CD4-positive, alpha-beta T cell (primary cell): ENCODE measurements around the gene FBN1. TPM values are rescaled to one million over a fixed set of nuclear protein-coding genes. Genes with fewer than 3 reads are reported as not detected.

Source experiments
- ATAC-seq: fragments of 200-7000 bp; cut with Tn5 transposase; one replicate; pipeline ENCODE4 v1.10.0; 2022; ENCODE audit warnings: mild to moderate bottlenecking; ENCODE audit not compliant: poor library complexity
- CTCF ChIA-PET: fragments of 350-600 bp; sonication (Branson Sonifier 250); formaldehyde crosslinking; loops from one replicate; lab custom pipeline; 2021; ENCODE audit warnings: antibody characterized with exemption, inconsistent platforms; lab: Charles Lee
- POLR2A ChIA-PET: fragments of 350-600 bp; sonication (Branson Sonifier 250); formaldehyde crosslinking; loops from one replicate; lab custom pipeline; 2021; ENCODE audit warnings: antibody characterized with exemption, inconsistent platforms; lab: Charles Lee
- DNase-seq, 14 experiments: peaks; one replicate each; pipeline ENCODE4 v3.0.0-alpha.2; 2013 to 2020; ENCODE audit warnings: mixed read lengths in 2 of 14
- H3K27ac ChIP-seq, 2 donors: one replicate each; pipeline versions ENCODE4 v1.5.1 to v1.7.0; 2013; ENCODE audit warnings: low read length in 2 of 2, low read depth in 1 of 2, mild to moderate bottlenecking in 1 of 2
- H3K27me3 ChIP-seq, 2 experiments: 1 replicate in 1 of 2; 2 replicates in 1 of 2; pipeline versions ENCODE4 v1.6.1 to v1.7.0; 2013; ENCODE audit warnings: low read length in 2 of 2, control low read depth in 1 of 2, mild to moderate bottlenecking in 1 of 2, moderate library complexity in 1 of 2; ENCODE audit not compliant: insufficient read depth in 2 of 2, control insufficient read depth in 1 of 2
- H3K36me3 ChIP-seq: one replicate; pipeline ENCODE4 v1.6.1; 2013; ENCODE audit warnings: low read length, control low read depth; ENCODE audit not compliant: insufficient read depth
- H3K4me1 ChIP-seq: one replicate; pipeline ENCODE4 v1.6.1; 2013; ENCODE audit warnings: low read length, control low read depth; ENCODE audit not compliant: insufficient read depth
- H3K4me3 ChIP-seq: one replicate; pipeline ENCODE4 v1.5.1; 2013; ENCODE audit warnings: mild to moderate bottlenecking, low read length, moderate library complexity
- H3K9me3 ChIP-seq, 2 experiments: 1 replicate in 1 of 2; 2 replicates in 1 of 2; pipeline versions ENCODE4 v1.6.1 to v1.7.0; 2013; ENCODE audit warnings: low read length in 2 of 2, mild to moderate bottlenecking in 2 of 2, control low read depth in 1 of 2, moderate library complexity in 1 of 2; ENCODE audit not compliant: control insufficient read depth in 1 of 2, insufficient read depth in 1 of 2
- H3K27ac Mint-ChIP-seq: one replicate; pipeline ENCODE4 v1.8.0; 2020; ENCODE audit warnings: mixed read lengths
- H3K27me3 Mint-ChIP-seq: one replicate; pipeline ENCODE4 v1.8.0; 2021; ENCODE audit warnings: mixed read lengths
- H3K36me3 Mint-ChIP-seq: one replicate; pipeline ENCODE4 v1.8.0; 2021; ENCODE audit warnings: low read depth, mixed read lengths
- H3K4me1 Mint-ChIP-seq: one replicate; pipeline ENCODE4 v1.8.0; 2021; ENCODE audit warnings: low read depth, mixed read lengths
- H3K4me3 Mint-ChIP-seq: one replicate; pipeline ENCODE4 v1.8.0; 2020; ENCODE audit warnings: mild to moderate bottlenecking, mixed read lengths
- H3K9me3 Mint-ChIP-seq: one replicate; pipeline ENCODE4 v1.8.0; 2020; ENCODE audit warnings: mixed read lengths
- intact Hi-C, 2 experiments: fragments of 100-400 bp; cut with DNase I in 1 of 2; cut with micrococcal nuclease in 1 of 2; formaldehyde crosslinking; loops; one replicate each; pipeline versions ENCODE4 v1.15.1 to v1.9.0; 2023 to 2025; cut with DNase I, micrococcal nuclease
- total RNA-seq, 174 experiments: library from RNA in 2 of 174; stranded (reverse) in 2 of 174; gene quantifications; one replicate each; pipeline ENCODE4 v1.2.3 and lab custom pipeline; 2021 to 2026
- TF ChIP-seq, protein P1 (sequence below): fragments of 200-600 bp; IDR thresholded peaks from one replicate; pipeline ENCODE4 v1.8.0; 2022; ENCODE audit warnings: antibody characterized with exemption, mild to moderate bottlenecking

FBN1 gene
- total RNA-seq, 2 experiments from 2014 or later = 0.11 to 0.25 TPM

DNA sequence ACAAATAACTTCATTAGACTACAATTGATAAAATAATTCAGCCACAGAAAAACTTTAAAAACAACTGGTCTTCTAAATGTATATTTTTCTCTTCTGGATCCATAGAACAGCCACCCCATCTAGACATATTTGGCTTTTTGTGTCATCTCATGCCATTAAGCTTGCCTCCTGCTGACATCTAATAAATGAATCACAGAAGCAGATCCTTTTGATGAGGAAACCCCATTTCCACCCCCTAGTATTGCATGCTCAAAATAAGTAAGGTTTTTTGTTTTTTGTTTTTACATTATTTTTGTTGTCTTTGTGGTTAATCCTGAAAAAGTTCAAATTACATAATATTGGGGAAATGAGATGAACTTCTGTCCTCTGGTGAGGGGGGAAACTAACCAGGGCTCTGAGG lies 219.5 kb downstream of the FBN1 start:
- CTCF ChIA-PET = no interaction called here
- Histone ChIP-seq H3K27me3 (no peaks in the 10 kb centered on the region), H3K9me3 (no peaks in the 10 kb centered on the region), H3K4me1 (no peaks in the 10 kb centered on the region), H3K4me3 (no peak overlapping the region), H3K36me3 (no peaks in the 10 kb centered on the region), H3K27ac (no peak overlapping the region)
- Mint-ChIP-seq H3K27me3 (no peaks in the 10 kb centered on the region), H3K9me3 (no peaks in the 10 kb centered on the region), H3K4me3 (no peak overlapping the region), H3K36me3 (no peaks in the 10 kb centered on the region), H3K27ac (no peak overlapping the region), H3K4me1 (no peaks in the 10 kb centered on the region)
- intact Hi-C loops = no loop called here
- POLR2A ChIA-PET = no interaction called here
- TF ChIP-seq, protein P1, sequence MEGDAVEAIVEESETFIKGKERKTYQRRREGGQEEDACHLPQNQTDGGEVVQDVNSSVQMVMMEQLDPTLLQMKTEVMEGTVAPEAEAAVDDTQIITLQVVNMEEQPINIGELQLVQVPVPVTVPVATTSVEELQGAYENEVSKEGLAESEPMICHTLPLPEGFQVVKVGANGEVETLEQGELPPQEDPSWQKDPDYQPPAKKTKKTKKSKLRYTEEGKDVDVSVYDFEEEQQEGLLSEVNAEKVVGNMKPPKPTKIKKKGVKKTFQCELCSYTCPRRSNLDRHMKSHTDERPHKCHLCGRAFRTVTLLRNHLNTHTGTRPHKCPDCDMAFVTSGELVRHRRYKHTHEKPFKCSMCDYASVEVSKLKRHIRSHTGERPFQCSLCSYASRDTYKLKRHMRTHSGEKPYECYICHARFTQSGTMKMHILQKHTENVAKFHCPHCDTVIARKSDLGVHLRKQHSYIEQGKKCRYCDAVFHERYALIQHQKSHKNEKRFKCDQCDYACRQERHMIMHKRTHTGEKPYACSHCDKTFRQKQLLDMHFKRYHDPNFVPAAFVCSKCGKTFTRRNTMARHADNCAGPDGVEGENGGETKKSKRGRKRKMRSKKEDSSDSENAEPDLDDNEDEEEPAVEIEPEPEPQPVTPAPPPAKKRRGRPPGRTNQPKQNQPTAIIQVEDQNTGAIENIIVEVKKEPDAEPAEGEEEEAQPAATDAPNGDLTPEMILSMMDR = no peak
- DNase-seq = no peak
- no peak for ATAC-seq

DNA sequence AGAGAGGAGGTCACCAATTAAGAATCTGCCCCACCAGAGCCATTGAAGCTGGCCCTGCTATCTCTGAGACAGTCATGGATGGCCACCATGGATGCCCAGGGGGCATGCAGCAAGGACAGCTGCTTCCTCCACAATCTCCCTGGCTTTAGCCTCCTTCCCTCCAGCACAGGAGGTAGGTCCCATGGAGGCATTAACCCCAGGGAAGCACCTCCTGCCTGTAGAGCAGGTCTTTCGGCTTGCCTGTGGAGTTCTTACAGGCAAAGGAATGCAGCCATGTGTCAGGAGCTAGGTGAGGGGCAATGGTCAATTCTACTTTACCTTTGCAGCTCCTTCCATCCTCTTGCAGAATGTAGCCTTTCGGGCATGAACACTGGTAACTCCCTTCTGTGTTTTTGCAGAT lies 220.5 kb downstream of the FBN1 start:
- no peaks in the 10 kb centered on the region for H3K27me3 Mint-ChIP-seq
- H3K9me3 Mint-ChIP-seq = no peaks in the 10 kb centered on the region
- no peak overlapping the region for H3K4me3 Mint-ChIP-seq
- ChIA-PET CTCF (no interaction called here), POLR2A (no interaction called here)
- no peaks in the 10 kb centered on the region for H3K36me3 Mint-ChIP-seq
- no peak overlapping the region for H3K4me3 ChIP-seq
- no peak overlapping the region for H3K27ac Mint-ChIP-seq
- no peak for ATAC-seq
- TF ChIP-seq, protein P1 = no peak
- H3K36me3 ChIP-seq = no peaks in the 10 kb centered on the region
- intact Hi-C loops = no loop called here
- no peak for DNase-seq
- H3K27me3 ChIP-seq = no peaks in the 10 kb centered on the region
- H3K9me3 ChIP-seq = no peaks in the 10 kb centered on the region
- H3K4me1 Mint-ChIP-seq = no peaks in the 10 kb centered on the region
- no peak overlapping the region for H3K27ac ChIP-seq
- H3K4me1 ChIP-seq = no peaks in the 10 kb centered on the region

DNA sequence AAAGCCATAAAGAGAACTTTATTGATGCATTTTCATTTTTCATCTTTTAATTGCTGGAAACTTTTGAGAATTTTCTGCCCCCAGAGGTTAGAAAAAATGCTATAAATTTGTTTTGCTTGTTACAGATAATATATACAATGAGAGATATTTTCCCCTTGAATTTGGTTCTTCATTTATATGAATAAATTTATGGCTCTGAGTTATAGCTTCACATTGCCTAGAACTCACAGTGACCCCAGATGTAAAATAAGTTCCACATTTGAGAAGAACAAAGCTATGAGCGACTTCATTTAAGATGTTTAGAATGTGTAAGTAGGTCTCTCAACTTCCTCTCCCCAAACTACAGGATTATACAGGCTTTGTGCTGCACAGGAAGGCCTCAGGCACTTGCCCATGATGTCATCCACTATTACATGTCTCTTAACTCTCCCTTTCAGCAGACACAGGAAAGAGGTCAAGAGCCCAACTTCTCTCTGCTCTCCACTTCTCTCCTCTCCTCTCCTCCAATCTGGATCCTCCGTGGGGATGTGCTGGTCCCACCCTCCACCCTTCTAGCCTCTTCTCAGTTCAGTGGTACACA lies 221.5 kb downstream of the FBN1 start:
- no peak overlapping the region for H3K27ac ChIP-seq
- no peaks in the 10 kb centered on the region for H3K36me3 ChIP-seq
- H3K4me1 ChIP-seq = no peaks in the 10 kb centered on the region
- ATAC-seq (no peak), DNase-seq (no peak)
- H3K4me3 ChIP-seq = no peak overlapping the region
- TF ChIP-seq, protein P1 = no peak
- no peaks in the 10 kb centered on the region for H3K36me3 Mint-ChIP-seq
- intact Hi-C loops = no loop called here
- no peaks in the 10 kb centered on the region for H3K27me3 ChIP-seq
- no peaks in the 10 kb centered on the region for H3K9me3 ChIP-seq
- POLR2A ChIA-PET = no interaction called here
- H3K4me3 Mint-ChIP-seq = no peak overlapping the region
- no peaks in the 10 kb centered on the region for H3K27me3 Mint-ChIP-seq
- H3K9me3 Mint-ChIP-seq = no peaks in the 10 kb centered on the region
- CTCF ChIA-PET = no interaction called here
- no peaks in the 10 kb centered on the region for H3K4me1 Mint-ChIP-seq
- no peak overlapping the region for H3K27ac Mint-ChIP-seq
